C4-2B (cell line): ENCODE data around the gene HNRNPF.

ENCODE experiments used
- H3K27ac ChIP-seq: fragments of 450-650 bp; 2 replicates; pipeline ENCODE4 v1.5.1; 2017
- CTCF ChIP-seq: fragments of 450-650 bp; conservative IDR thresholded peaks from 2 replicates; pipeline ENCODE4 v1.5.1; 2017; ENCODE audit warnings: mild to moderate bottlenecking
- ZFX ChIP-seq: fragments of 450-650 bp; IDR thresholded peaks from 2 replicates; pipeline ENCODE4 v1.6.1; 2017

The HNRNPF gene

GRCh38 chr10:43371418-43371817 lies 37.6 kb downstream of the HNRNPF start, which contains the start of gene FXYD4:
TSS of gene FXYD4 (plus strand) at chr10:43371636. CDS start at chr10:43373747, 2,111 bp downstream.
- no peak within 1 kb of the TSS for H3K27ac ChIP-seq
- TF ChIP-seq ZFX (no peak), CTCF (no peak)

DNA sequence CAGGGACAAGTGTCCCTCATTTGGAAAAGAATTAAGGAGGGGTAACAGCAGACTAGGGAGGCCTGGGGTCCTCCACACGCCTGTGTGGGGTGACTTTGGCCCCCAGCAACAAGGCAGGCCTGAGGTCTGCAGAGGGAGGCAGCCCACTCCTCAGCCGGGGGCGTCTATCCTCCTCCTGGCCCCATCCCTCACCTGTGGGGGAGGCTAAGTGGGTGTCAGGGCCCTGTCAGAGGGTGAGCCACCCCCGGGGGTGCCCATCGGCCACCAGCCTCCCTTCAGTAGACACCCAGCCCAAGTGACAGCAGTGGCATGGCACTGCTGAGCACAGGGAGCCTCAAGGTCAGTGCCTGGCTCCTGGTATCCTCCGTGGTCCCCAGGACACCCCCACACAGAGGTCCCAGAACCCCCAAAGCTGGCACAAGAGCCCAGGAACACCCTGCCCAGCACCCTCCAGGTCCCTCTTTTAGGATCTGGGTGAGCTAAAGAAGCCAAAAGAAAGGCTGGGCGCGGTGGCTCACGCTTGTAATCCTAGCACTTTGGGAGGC lies 38.2 kb downstream of the HNRNPF start:
- TF ChIP-seq ZFX, result no peak
- TF ChIP-seq CTCF, result no peak
- H3K27ac ChIP-seq, result no peak overlapping the region

- H3K27ac ChIP-seq, result no peak overlapping the region
- TF ChIP-seq CTCF (no peak), ZFX (no peak)
Observed at GRCh38 chr10:43369921-43370320, 39.1 kb downstream of the HNRNPF start.

- H3K27ac ChIP-seq, result no peak overlapping the region
- no peak for TF ChIP-seq ZFX
- TF ChIP-seq CTCF, result no peak
Observed at GRCh38 chr10:43365001-43365400, 44.0 kb downstream of the HNRNPF start.

GRCh38 chr10:43362191-43362839 lies 46.7 kb downstream of the HNRNPF start:
- TF ChIP-seq CTCF (no peak), ZFX (no peak)
- no peak overlapping the region for H3K27ac ChIP-seq

GRCh38 chr10:43361547-43362190 lies 47.3 kb downstream of the HNRNPF start:
- no peak overlapping the region for H3K27ac ChIP-seq
- TF ChIP-seq CTCF (no peak), ZFX (no peak)

DNA sequence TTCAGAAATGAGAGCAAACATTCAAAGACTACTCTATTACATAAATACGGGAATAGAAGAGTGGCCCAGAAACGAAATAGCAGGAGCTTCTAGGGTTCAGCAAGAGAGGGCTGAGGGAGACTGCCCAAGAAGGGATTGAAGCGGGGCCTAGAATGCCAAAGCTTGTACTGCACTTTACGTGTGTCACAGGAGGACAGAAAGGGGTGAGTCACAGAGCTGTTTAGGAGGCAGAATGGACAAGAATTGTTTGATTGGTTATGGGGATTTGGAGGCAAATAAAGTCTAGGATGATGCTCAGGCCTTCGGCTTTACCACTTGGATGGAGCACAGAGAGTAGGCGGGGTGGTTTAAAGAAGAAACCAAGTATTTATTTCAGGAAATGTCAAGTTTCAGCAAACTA lies 48.9 kb downstream of the HNRNPF start:
- H3K27ac ChIP-seq, result no peak overlapping the region
- TF ChIP-seq CTCF (no peak), ZFX (no peak)
